ENCODE results near the gene POLDIP2.

DNA sequence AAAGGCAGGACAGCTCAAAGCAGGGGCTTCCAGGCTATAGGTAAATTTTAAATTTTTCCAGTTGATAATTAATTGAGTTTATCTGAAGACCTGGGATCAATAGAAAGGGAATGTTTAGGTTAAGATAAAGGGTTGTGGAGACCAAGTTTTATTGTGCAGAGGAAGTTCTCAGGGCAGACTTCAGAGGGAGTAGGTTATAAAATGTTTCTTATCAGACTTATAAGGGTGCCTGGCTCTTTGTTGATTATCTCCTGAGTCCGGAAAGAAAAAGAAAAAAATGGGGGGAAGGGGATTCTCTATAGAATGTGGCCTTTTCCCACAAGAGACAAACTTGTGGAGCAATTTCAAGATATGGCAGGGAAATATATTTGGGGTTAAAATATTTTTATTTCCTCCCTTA is 32.8 kb upstream of the POLDIP2 start:
- TF ChIP-seq, protein P1, sequence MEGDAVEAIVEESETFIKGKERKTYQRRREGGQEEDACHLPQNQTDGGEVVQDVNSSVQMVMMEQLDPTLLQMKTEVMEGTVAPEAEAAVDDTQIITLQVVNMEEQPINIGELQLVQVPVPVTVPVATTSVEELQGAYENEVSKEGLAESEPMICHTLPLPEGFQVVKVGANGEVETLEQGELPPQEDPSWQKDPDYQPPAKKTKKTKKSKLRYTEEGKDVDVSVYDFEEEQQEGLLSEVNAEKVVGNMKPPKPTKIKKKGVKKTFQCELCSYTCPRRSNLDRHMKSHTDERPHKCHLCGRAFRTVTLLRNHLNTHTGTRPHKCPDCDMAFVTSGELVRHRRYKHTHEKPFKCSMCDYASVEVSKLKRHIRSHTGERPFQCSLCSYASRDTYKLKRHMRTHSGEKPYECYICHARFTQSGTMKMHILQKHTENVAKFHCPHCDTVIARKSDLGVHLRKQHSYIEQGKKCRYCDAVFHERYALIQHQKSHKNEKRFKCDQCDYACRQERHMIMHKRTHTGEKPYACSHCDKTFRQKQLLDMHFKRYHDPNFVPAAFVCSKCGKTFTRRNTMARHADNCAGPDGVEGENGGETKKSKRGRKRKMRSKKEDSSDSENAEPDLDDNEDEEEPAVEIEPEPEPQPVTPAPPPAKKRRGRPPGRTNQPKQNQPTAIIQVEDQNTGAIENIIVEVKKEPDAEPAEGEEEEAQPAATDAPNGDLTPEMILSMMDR (conservative IDR thresholded peaks at IDR 0.05; ENCODE audit: low read length), result no peak
- TF ChIP-seq EZH2phosphoT487 (IDR thresholded peaks at IDR 0.05; ENCODE audit: borderline replicate concordance), result no peak
